IMR-90 (cell line): Measurements from ENCODE around the gene DTD1. TPM values are rescaled to one million over a fixed set of nuclear protein-coding genes. Genes with fewer than 3 reads are reported as not detected.

Source experiments
- ATAC-seq: fragments of 200-7000 bp; cut with Tn5 transposase; 2 replicates; pipeline ENCODE4 v1.9.1; 2020; ENCODE audit warnings: low read depth, mild to moderate bottlenecking, moderate library complexity
- BruUV-seq: library from RNA; stranded (reverse); fragments of 400-500 nt; replicated peaks from 2 replicates; lab custom pipeline; 2021; lab: Mats Ljungman, UMichigan
- CTCF ChIA-PET: fragments of 300-600 bp; formaldehyde crosslinking; extraction: SDS; loops from one replicate; lab custom pipeline; 2021; ENCODE audit warnings: antibody characterized with exemption; lab: Yijun Ruan, JAX
- POLR2A ChIA-PET: fragments of 300-600 bp; sonication (Branson Sonifier 250); formaldehyde crosslinking; loops from one replicate; lab custom pipeline; 2022; ENCODE audit warnings: antibody characterized with exemption; ENCODE audit not compliant: unreplicated experiment; lab: Charles Lee
- DNase-seq: peaks from one replicate; pipeline ENCODE4 v3.0.0; 2013
- H2AFZ ChIP-seq: replicated peaks from 2 replicates; pipeline ENCODE3; 2013; ENCODE audit warnings: low read length, mild to moderate bottlenecking; ENCODE audit not compliant: poor library complexity
- H2AK5ac ChIP-seq: 2 replicates; pipeline ENCODE4 v1.6.1; 2013; ENCODE audit warnings: low read depth, low read length, inconsistent platforms
- H2AK9ac ChIP-seq: replicated peaks from 2 replicates; pipeline ENCODE3; 2013; ENCODE audit warnings: mild to moderate bottlenecking, low read depth, low read length, moderate library complexity; ENCODE audit not compliant: poor library complexity
- H2BK120ac ChIP-seq: 2 replicates; pipeline ENCODE4 v1.6.1; 2013; ENCODE audit warnings: low read depth, low read length, inconsistent platforms
- H2BK15ac ChIP-seq: 3 replicates; pipeline ENCODE4 v1.6.1; 2013; ENCODE audit warnings: low read depth, low read length, inconsistent platforms
- H2BK20ac ChIP-seq: 2 replicates; pipeline ENCODE4 v1.6.1; 2013; ENCODE audit warnings: low read depth, mild to moderate bottlenecking, inconsistent platforms, low read length, moderate library complexity
- H2BK5ac ChIP-seq: 2 replicates; pipeline ENCODE4 v1.6.1; 2013; ENCODE audit warnings: mild to moderate bottlenecking, low read depth, low read length, inconsistent platforms; ENCODE audit not compliant: poor library complexity, severe bottlenecking
- H3K14ac ChIP-seq: replicated peaks from 2 replicates; pipeline ENCODE4 v1.6.1; 2013; ENCODE audit warnings: low read depth, low read length, inconsistent platforms
- H3K18ac ChIP-seq: 2 replicates; pipeline ENCODE4 v1.6.1; 2013; ENCODE audit warnings: low read depth, low read length, control low read depth
- H3K23ac ChIP-seq: 2 replicates; pipeline ENCODE4 v1.6.1; 2013; ENCODE audit warnings: low read depth, low read length, inconsistent platforms
- H3K27ac ChIP-seq: 2 replicates; pipeline ENCODE4 v1.5.1; 2013; ENCODE audit warnings: mild to moderate bottlenecking, control low read depth, low read length; ENCODE audit not compliant: insufficient read depth
- H3K27me3 ChIP-seq: 2 replicates; pipeline ENCODE4 v1.6.1; 2013; ENCODE audit warnings: low read length; ENCODE audit not compliant: control insufficient read depth, insufficient read depth
- H3K36me3 ChIP-seq: 2 replicates; pipeline ENCODE4 v1.6.1; 2013; ENCODE audit warnings: low read length, mixed read lengths; ENCODE audit not compliant: control insufficient read depth, insufficient read depth
- H3K4ac ChIP-seq: 2 replicates; pipeline ENCODE4 v1.6.1; 2013; ENCODE audit warnings: low read depth, low read length, inconsistent platforms
- H3K4me1 ChIP-seq: 2 replicates; pipeline ENCODE4 v1.6.1; 2013; ENCODE audit warnings: low read length, mixed read lengths; ENCODE audit not compliant: control insufficient read depth, insufficient read depth
- H3K4me2 ChIP-seq: 2 replicates; pipeline ENCODE4 v1.6.1; 2013; ENCODE audit warnings: low read depth, mild to moderate bottlenecking, control low read depth, low read length, moderate library complexity
- H3K4me3 ChIP-seq: 2 replicates; pipeline ENCODE4 v1.5.1; 2013; ENCODE audit warnings: low read depth, mild to moderate bottlenecking, control low read depth, low read length, moderate library complexity; ENCODE audit not compliant: insufficient read depth
- H3K56ac ChIP-seq: 2 replicates; pipeline ENCODE4 v1.6.1; 2013; ENCODE audit warnings: low read length, inconsistent platforms; ENCODE audit not compliant: insufficient read depth; ENCODE audit errors: extremely low read depth
- H3K79me1 ChIP-seq, 2 experiments: 2 replicates each; pipeline ENCODE4 v1.6.1; 2013; ENCODE audit warnings: low read length in 2 of 2, inconsistent platforms in 1 of 2, low read depth in 1 of 2
- H3K9ac ChIP-seq: 2 replicates; pipeline ENCODE4 v1.6.1; 2013; ENCODE audit warnings: low read depth, low read length, control low read depth
- H3K9me1 ChIP-seq: 2 replicates; pipeline ENCODE4 v1.6.1; 2013; ENCODE audit warnings: low read length, inconsistent platforms; ENCODE audit not compliant: insufficient read depth
- H3K9me3 ChIP-seq: 2 replicates; pipeline ENCODE4 v1.6.1; 2013; ENCODE audit warnings: low read length; ENCODE audit not compliant: control insufficient read depth, insufficient read depth
- H4K20me1 ChIP-seq: 2 replicates; pipeline ENCODE4 v1.6.1; 2013; ENCODE audit warnings: low read length, inconsistent platforms; ENCODE audit not compliant: insufficient read depth
- H4K5ac ChIP-seq: 2 replicates; pipeline ENCODE4 v1.6.1; 2013; ENCODE audit warnings: mild to moderate bottlenecking, low read depth, low read length, control low read depth
- H4K8ac ChIP-seq, 2 experiments: 2 replicates each; pipeline ENCODE4 v1.6.1; 2013; ENCODE audit warnings: low read depth in 2 of 2, low read length in 2 of 2, control low read depth in 1 of 2, inconsistent platforms in 1 of 2
- H4K91ac ChIP-seq: 2 replicates; pipeline ENCODE4 v1.6.1; 2013; ENCODE audit warnings: low read depth, low read length, inconsistent platforms; ENCODE audit not compliant: insufficient read depth
- BHLHE40 ChIP-seq: fragments of 150-350 bp; IDR thresholded peaks from 2 replicates; pipeline ENCODE4 v1.6.1; 2016; ENCODE audit warnings: mild to moderate bottlenecking, low read depth, low read length
- CEBPB ChIP-seq: IDR thresholded peaks from 2 replicates; pipeline ENCODE4 v1.6.1; 2012; ENCODE audit warnings: low read depth, low read length, improper control_type of control experiment
- ELK1 ChIP-seq: fragments of 150-350 bp; IDR thresholded peaks from 2 replicates; pipeline ENCODE4 v1.6.1; 2016; ENCODE audit warnings: low read depth, mild to moderate bottlenecking, low read length, moderate library complexity, borderline replicate concordance
- FOS ChIP-seq: fragments of 150-350 bp; IDR thresholded peaks from 2 replicates; pipeline ENCODE4 v1.6.1; 2016; ENCODE audit warnings: low read depth, low read length
- MAFK ChIP-seq: IDR thresholded peaks from 2 replicates; pipeline ENCODE4 v1.6.1; 2012; ENCODE audit warnings: low read depth, low read length, improper control_type of control experiment
- MXI1 ChIP-seq: IDR thresholded peaks from 2 replicates; pipeline ENCODE4 v1.6.1; 2012; ENCODE audit warnings: low read depth, mild to moderate bottlenecking, low read length, moderate library complexity, borderline replicate concordance
- NFE2L2 ChIP-seq: fragments of 150-350 bp; IDR thresholded peaks from 2 replicates; pipeline ENCODE4 v1.6.1; 2016; ENCODE audit warnings: low read depth, mild to moderate bottlenecking, low read length
- RCOR1 ChIP-seq: IDR thresholded peaks from 2 replicates; pipeline ENCODE4 v1.6.1; 2012; ENCODE audit warnings: mild to moderate bottlenecking, low read length, improper control_type of control experiment; ENCODE audit not compliant: insufficient replicate concordance
- RFX5 ChIP-seq: IDR thresholded peaks from 2 replicates; pipeline ENCODE4 v1.8.0; 2012; ENCODE audit warnings: low read depth, mild to moderate bottlenecking, low read length, moderate library complexity
- SMC3 ChIP-seq: fragments of 150-350 bp; IDR thresholded peaks from 2 replicates; pipeline ENCODE4 v1.6.1; 2016; ENCODE audit warnings: low read depth, mild to moderate bottlenecking, antibody characterized with exemption, low read length, moderate library complexity
- USF2 ChIP-seq: fragments of 150-350 bp; IDR thresholded peaks from 2 replicates; pipeline ENCODE4 v1.6.1; 2017; ENCODE audit warnings: mild to moderate bottlenecking, antibody characterized with exemption, low read length, low read depth
- WGBS, 2 experiments: methylation state at CpG; one replicate each; pipeline versions ENCODE4 v1.1.5 to v1.1.7; 2013; ENCODE audit warnings: missing lambda C conversion rate in 2 of 2; ENCODE audit not compliant: insufficient read length in 1 of 2; ENCODE audit errors: extremely low coverage in 2 of 2; 5-methylcytosine and 5-hydroxymethylcytosine counted together
- dilution Hi-C: fragments of 300-500 bp; cut with HindIII; formaldehyde crosslinking; loops from one replicate; pipeline ENCODE4 v1.14.3; 2018; ENCODE audit warnings: low sequenced_read_pairs; ENCODE audit not compliant: unreplicated experiment
- in situ Hi-C: fragments of 300-500 bp; cut with MboI; formaldehyde crosslinking; loops from 3 replicates; pipeline ENCODE4 v1.14.3; 2019; ENCODE audit warnings: low sequenced_read_pairs, inconsistent platforms, mixed read lengths
- intact Hi-C: fragments of 100-400 bp; cut with micrococcal nuclease; formaldehyde crosslinking; loops from 2 replicates; pipeline ENCODE4 v1.10.0; 2022
- polyA plus RNA-seq, 3 experiments: library from polyadenylated mRNA; depleted of rRNA; stranded (reverse); fragments of >200 nt; gene quantifications; 2 replicates each; pipeline ENCODE4 v1.2.3, GENCODE V29; 2012; ENCODE audit warnings: low replicate concordance in 1 of 3
- total RNA-seq: library from RNA; depleted of rRNA; stranded (reverse); fragments of >200 nt; gene quantifications from 2 replicates; pipeline ENCODE4 v1.2.3, GENCODE V29; 2012

DTD1 gene
- total and polyA plus RNA-seq, 2 of the 4 experiments (the other 2 are of a cell fraction), result 73.1 to 101 TPM

GRCh38 chr20:18645196-18645745, 57.4 kb downstream of the DTD1 start:
- no peak overlapping the region for H4K5ac ChIP-seq
- H3K4ac ChIP-seq, result no peak overlapping the region
- peaks cover 8% of the 10 kb centered on the region for H3K4me1 ChIP-seq
- no peak overlapping the region for H2BK15ac ChIP-seq
- H3K9me3 ChIP-seq, result no peaks in the 10 kb centered on the region
- intact Hi-C loops, result no loop called here
- dilution Hi-C loops, result no loop called here
- ATAC-seq, result peak; percentile 35
- no peaks in the 10 kb centered on the region for H3K36me3 ChIP-seq
- H3K79me1 ChIP-seq, result peaks cover 23% of the 10 kb centered on the region in 2 experiments
- H3K23ac ChIP-seq, result no peak overlapping the region
- ChIA-PET POLR2A (no interaction called here), CTCF (interaction anchor here (0.9 kb wide), 1 partner anchor 13 kb away, joined by 3 read pairs; no protein-coding TSS in a partner anchor)
- TF ChIP-seq BHLHE40 (no peak), CEBPB (no peak), RCOR1 (no peak), MAFK (no peak), RFX5 (no peak), NFE2L2 (no peak), SMC3 (no peak), ELK1 (no peak), USF2 (no peak), FOS (no peak), MXI1 (no peak)
- no peaks in the 10 kb centered on the region for H3K27me3 ChIP-seq
- no peak overlapping the region for H4K91ac ChIP-seq
- no peak overlapping the region for H3K18ac ChIP-seq
- H3K56ac ChIP-seq, result no peak overlapping the region; the same call in 1 of the 2 replicates
- in situ Hi-C loops, result loop anchor here (25.0 kb wide), 1 partner anchor 108 kb away; no protein-coding TSS in a partner anchor
- H3K4me3 ChIP-seq, result no peak overlapping the region
- no peak overlapping the region for H3K4me2 ChIP-seq
- H4K20me1 ChIP-seq, result no peaks in the 10 kb centered on the region; the same call in 1 of the 2 replicates
- no peak overlapping the region for H3K9ac ChIP-seq
- H3K27ac ChIP-seq, result no peak overlapping the region
- H2AK5ac ChIP-seq, result no peak overlapping the region
- H3K9me1 ChIP-seq, result peaks cover 9% of the 10 kb centered on the region
- H4K8ac ChIP-seq, result no peak overlapping the region
- no peak overlapping the region for H2BK20ac ChIP-seq
- H2AFZ ChIP-seq, result no peak overlapping the region
- DNase-seq, result no peak
- no TSS peak for BruUV-seq
- H2BK5ac ChIP-seq, result peak overlapping the region; percentile 8
- 80% methylated on average over 1 of the region's 3 CpGs; no CpG with 5 or more reads in 1 of the 2 experiments for WGBS, 2 experiments
- no peak overlapping the region for H2AK9ac ChIP-seq
- no peak overlapping the region for H2BK120ac ChIP-seq
- no peak overlapping the region for H3K14ac ChIP-seq
